ENCODE data around the gene N4BP2L2.
A peak's percentile ranks its signal among the peaks of the same experiment; 100 is the strongest.

The N4BP2L2 gene

GRCh38 chr13:32429433-32429909 is 109.1 kb downstream of the N4BP2L2 start:
- no peak overlapping the region for H3K4me3 ChIP-seq (ENCODE audit: control insufficient read depth, low read depth, low read length)
- DNase-seq (ENCODE audit: low read depth): no peak
- TF ChIP-seq CTCF (conservative IDR thresholded peaks at IDR 0.05; ENCODE audit: control insufficient read depth, insufficient read depth, low read depth, low read length): no peak

DNA sequence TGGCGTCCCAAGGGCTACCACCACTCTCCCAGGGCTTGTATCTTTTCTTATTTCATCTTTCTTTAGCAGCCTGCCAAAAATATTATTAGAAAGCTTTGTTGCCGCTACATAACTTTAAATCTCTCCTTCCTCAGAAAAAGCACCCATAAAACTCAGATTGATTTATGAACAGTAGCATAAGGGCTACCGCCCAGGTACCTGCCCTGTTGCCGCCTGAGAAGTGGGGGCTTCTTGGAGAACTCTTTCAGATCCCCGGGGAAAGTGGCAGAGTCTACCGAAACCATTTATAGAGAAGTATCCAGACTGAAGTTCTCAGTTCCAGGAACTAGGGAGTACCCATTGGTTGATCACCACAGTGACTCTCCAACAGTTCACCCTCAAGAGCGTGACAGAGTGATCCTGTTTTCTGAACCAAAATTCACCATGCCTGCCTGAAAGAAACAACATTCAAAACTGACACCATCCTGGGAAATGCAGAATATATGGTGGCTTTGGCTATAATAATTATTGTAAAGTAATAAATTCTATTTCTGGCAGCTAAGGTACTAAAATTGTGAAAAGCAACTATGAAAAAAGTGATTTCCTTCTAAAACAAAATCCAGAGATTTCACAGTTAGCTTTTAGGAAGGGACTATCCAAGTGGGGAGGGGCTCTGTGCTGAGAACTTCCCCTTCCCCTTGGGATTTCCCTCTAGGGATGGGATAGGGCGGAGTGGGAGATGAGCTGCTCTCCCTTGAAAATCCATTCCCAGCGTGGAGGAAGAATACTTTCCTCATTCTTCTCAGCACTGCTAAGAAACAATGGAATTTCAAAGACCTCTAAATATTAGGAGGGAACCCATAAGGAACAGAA is 109.8 kb downstream of the N4BP2L2 start:
- DNase-seq (ENCODE audit: low read depth): no peak
- H3K4me3 ChIP-seq (ENCODE audit: control insufficient read depth, low read depth, low read length): peak overlapping the region; percentile 58
- TF ChIP-seq CTCF (conservative IDR thresholded peaks at IDR 0.05; ENCODE audit: control insufficient read depth, insufficient read depth, low read depth, low read length): no peak

- no peak for TF ChIP-seq CTCF (conservative IDR thresholded peaks at IDR 0.05; ENCODE audit: control insufficient read depth, insufficient read depth, low read depth, low read length)
- DNase-seq (ENCODE audit: low read depth): peak; percentile 37
- peak within 1 kb of the TSS; percentile 58 for H3K4me3 ChIP-seq (ENCODE audit: control insufficient read depth, low read depth, low read length)
Measured at GRCh38 chr13:32427852-32428580, 110.6 kb downstream of the N4BP2L2 start, which contains the start of gene N4BP2L1. N4BP2L1 (minus strand) TSS chr13:32428130; CDS start chr13:32428082, 48 bp downstream.

GRCh38 chr13:32426990-32427851 is 111.4 kb downstream of the N4BP2L2 start:
- no peak for TF ChIP-seq CTCF (conservative IDR thresholded peaks at IDR 0.05; ENCODE audit: control insufficient read depth, insufficient read depth, low read depth, low read length)
- H3K4me3 ChIP-seq (ENCODE audit: control insufficient read depth, low read depth, low read length): peak overlapping the region; percentile 58
- peak; percentile 15 for DNase-seq (ENCODE audit: low read depth)

GRCh38 chr13:32426191-32426989 is 112.2 kb downstream of the N4BP2L2 start:
- H3K4me3 ChIP-seq (ENCODE audit: control insufficient read depth, low read depth, low read length): peak overlapping the region; percentile 58
- DNase-seq (ENCODE audit: low read depth): no peak
- no peak for TF ChIP-seq CTCF (conservative IDR thresholded peaks at IDR 0.05; ENCODE audit: control insufficient read depth, insufficient read depth, low read depth, low read length)

Data from fibroblast of mammary gland (primary cell).